ENCODE results near the gene CCL22. TPM values are rescaled to one million over a fixed set of nuclear protein-coding genes. Genes with fewer than 3 reads are reported as not detected.
"Not testable (repeated sequence)": the region's sequence is repeated elsewhere in the genome, so short reads cannot be mapped to it uniquely, and the experiment has no call there.

The CCL22 gene
- polyA plus RNA-seq, 1 donor from 2014 or later, result 0.20 TPM

GRCh38 chr16:57389087-57389468 is 30.5 kb downstream of the CCL22 start:
- peaks cover 25 to 36% (median 33%) of the 10 kb centered on the region in 3 donors for H3K4me1 Mint-ChIP-seq
- no peak overlapping the region for H3K4me3 Mint-ChIP-seq
- H3K27me3 Mint-ChIP-seq, result no peaks in the 10 kb centered on the region
- H3K27ac Mint-ChIP-seq, result no peak overlapping the region
- no peaks in the 10 kb centered on the region for H3K9me3 Mint-ChIP-seq
- no peaks in the 10 kb centered on the region for H3K36me3 Mint-ChIP-seq

DNA sequence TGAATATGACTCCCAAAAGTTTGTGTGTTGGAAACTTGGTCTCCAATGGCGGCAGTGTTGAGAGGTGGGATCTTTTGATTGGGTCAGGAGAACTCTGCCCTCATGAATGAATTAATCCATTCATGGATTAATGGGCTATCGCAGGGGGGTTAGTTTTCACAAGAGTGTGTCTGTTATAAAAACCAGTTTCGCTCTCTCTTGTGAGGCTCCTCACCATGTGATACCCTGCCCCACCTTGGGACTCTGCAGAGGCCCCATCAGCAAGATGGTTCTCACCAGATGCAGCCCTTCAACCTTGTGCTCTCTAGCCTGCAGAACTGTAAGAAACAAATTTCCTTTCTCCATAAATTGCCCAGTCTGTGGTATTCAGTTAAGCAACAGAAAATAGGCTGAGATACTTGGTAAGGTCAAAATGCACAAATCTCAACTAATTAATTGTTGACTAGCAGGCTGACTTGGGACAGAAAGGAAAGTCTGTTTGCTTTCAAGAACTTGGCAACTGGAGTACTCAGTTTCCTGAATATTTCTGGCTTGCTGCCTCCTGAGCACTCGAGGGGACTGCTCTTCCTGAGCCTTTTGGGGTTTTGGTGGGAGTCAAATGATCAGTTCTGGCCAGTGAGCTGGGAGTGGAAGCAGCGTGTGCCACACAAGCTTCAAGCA is 32.2 kb downstream of the CCL22 start:
- Mint-ChIP-seq H3K4me3 (no peak overlapping the region), H3K36me3 (no peaks in the 10 kb centered on the region), H3K27me3 (no peaks in the 10 kb centered on the region), H3K4me1 (peaks cover 9 to 22% (median 22%) of the 10 kb centered on the region in 3 donors), H3K9me3 (no peaks in the 10 kb centered on the region), H3K27ac (no peak overlapping the region)

- no peaks in the 10 kb centered on the region for H3K27me3 Mint-ChIP-seq
- H3K4me1 Mint-ChIP-seq, result peaks cover 7 to 20% (median 19%) of the 10 kb centered on the region in 3 donors
- no peak overlapping the region for H3K27ac Mint-ChIP-seq
- H3K4me3 Mint-ChIP-seq, result no peak overlapping the region
- no peaks in the 10 kb centered on the region for H3K9me3 Mint-ChIP-seq
- H3K36me3 Mint-ChIP-seq, result no peaks in the 10 kb centered on the region
These were observed 32.7 kb downstream of the CCL22 start for GRCh38 chr16:57391300-57391699.

GRCh38 chr16:57391708-57392107 is 33.1 kb downstream of the CCL22 start:
- H3K27ac Mint-ChIP-seq, result no peak overlapping the region
- no peak overlapping the region for H3K4me3 Mint-ChIP-seq

DNA sequence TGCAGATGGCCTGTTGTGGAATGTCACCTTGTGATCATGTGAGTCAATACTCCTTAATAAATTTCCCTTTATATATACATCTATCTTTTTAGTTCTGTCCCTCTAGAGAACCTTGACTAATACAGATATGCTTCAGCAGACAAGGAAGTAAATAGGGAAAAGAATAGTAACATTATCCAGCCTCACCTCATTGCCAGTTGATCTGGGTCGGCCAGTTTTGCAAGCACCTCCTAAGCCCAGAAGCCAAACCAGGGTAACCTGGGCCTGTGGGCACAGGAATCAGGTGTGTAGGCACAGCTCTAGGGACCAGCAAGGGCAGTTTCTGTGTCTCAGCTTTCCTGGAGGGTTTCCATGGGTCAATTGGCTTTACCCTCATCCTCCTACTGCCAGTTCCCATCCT is 34.1 kb downstream of the CCL22 start:
- Mint-ChIP-seq H3K9me3 (no peaks in the 10 kb centered on the region), H3K27me3 (no peaks in the 10 kb centered on the region), H3K27ac (no peak overlapping the region), H3K36me3 (no peaks in the 10 kb centered on the region), H3K4me1 (peaks cover 0 to 15% (median 12%) of the 10 kb centered on the region in 3 donors), H3K4me3 (no peak overlapping the region)

More at GRCh38 chr16:57391708-57392107, 33.1 kb downstream of the CCL22 start:
- Mint-ChIP-seq H3K9me3 (no peaks in the 10 kb centered on the region), H3K27me3 (no peaks in the 10 kb centered on the region), H3K36me3 (no peaks in the 10 kb centered on the region), H3K4me1 (peaks cover 3 to 17% (median 16%) of the 10 kb centered on the region in 3 donors)

DNA sequence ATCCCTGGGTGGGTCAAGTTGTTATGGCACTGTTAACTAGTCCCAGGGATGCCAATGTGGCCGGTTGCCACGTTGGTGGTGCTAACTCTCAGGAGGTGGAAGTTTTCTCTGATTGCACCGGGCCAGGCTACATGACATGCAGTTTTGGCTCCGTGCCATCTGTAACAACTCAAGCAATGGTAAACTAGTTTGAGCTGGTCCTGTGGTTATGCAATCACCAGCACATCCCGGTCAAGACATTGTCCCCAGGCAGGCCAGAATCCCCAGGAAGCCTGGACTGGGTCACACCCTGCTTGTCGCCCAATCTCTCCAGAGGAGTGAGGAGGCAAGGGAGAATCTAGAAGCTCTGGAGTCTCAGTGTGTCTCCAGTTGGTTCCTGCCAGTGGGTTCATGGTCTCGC is 35.9 kb downstream of the CCL22 start:
- Mint-ChIP-seq H3K4me1 (peaks cover 0 to 3% (median 0%) of the 10 kb centered on the region in 3 donors), H3K9me3 (no peaks in the 10 kb centered on the region), H3K36me3 (no peaks in the 10 kb centered on the region), H3K27ac (no peak overlapping the region), H3K4me3 (no peak overlapping the region), H3K27me3 (no peaks in the 10 kb centered on the region)

DNA sequence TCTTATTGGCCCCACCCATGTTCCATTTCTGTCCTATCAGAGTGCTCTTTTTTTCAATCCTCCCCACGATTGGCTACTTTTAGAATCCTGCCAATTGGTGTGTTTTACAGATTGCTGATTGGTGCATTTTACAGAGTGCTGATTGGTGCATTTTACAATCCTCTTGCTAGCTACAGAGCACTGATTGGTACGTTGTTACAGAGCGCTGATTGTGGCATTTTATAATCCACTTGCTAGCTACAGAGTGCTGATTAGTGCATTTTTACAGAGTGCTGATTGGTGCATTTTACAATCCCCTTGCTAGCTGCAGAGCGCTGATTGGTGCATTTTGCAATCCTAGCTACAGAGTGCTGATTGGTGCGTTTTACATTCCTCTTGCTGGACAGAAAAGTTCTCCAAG is 36.4 kb downstream of the CCL22 start:
- no peaks in the 10 kb centered on the region for H3K36me3 Mint-ChIP-seq
- no peaks in the 10 kb centered on the region for H3K27me3 Mint-ChIP-seq
- H3K4me1 Mint-ChIP-seq, result peaks cover 0 to 6% (median 3%) of the 10 kb centered on the region in 3 donors
- no peaks in the 10 kb centered on the region for H3K9me3 Mint-ChIP-seq
- H3K27ac Mint-ChIP-seq, result no peak overlapping the region
- no peak overlapping the region for H3K4me3 Mint-ChIP-seq

DNA sequence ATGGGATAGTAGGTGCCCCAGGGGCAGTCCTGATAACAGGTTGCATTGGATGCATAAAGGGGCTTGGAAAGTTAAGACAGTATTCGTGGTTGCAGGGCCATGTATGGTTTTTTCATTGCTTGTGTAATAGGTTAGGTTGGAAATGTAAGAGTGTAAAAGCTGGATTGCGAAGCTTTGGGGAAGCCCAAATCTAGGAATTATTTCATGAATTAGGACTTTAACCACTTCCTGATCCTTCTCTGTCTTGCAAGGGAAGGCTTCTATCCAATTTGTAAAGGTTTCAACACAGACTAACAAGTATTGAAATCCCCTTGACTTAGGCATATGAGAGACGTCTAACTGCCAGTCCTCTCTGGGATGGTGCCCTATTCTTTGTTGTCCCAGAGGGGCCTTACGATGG is 38.2 kb downstream of the CCL22 start:
- no peak overlapping the region for H3K27ac Mint-ChIP-seq
- no peaks in the 10 kb centered on the region for H3K9me3 Mint-ChIP-seq
- H3K4me1 Mint-ChIP-seq, result peaks cover 0 to 10% (median 5%) of the 10 kb centered on the region in 3 donors
- no peak overlapping the region for H3K4me3 Mint-ChIP-seq
- no peaks in the 10 kb centered on the region for H3K36me3 Mint-ChIP-seq
- H3K27me3 Mint-ChIP-seq, result no peaks in the 10 kb centered on the region

GRCh38 chr16:57397493-57397892 is 38.9 kb downstream of the CCL22 start:
- H3K4me1 Mint-ChIP-seq, result peaks cover 0 to 10% (median 5%) of the 10 kb centered on the region in 3 donors
- H3K27me3 Mint-ChIP-seq, H3K36me3 Mint-ChIP-seq, H3K4me3 Mint-ChIP-seq, H3K27ac Mint-ChIP-seq, H3K9me3 Mint-ChIP-seq: not testable (repeated sequence)

- no peak overlapping the region for H3K4me3 Mint-ChIP-seq
- no peaks in the 10 kb centered on the region for H3K9me3 Mint-ChIP-seq
- H3K27me3 Mint-ChIP-seq, result no peaks in the 10 kb centered on the region
- no peaks in the 10 kb centered on the region for H3K36me3 Mint-ChIP-seq
- no peak overlapping the region for H3K27ac Mint-ChIP-seq
- H3K4me1 Mint-ChIP-seq, result peaks cover 0 to 12% (median 9%) of the 10 kb centered on the region in 3 donors
These were observed 43.5 kb downstream of the CCL22 start for GRCh38 chr16:57401943-57402640.

DNA sequence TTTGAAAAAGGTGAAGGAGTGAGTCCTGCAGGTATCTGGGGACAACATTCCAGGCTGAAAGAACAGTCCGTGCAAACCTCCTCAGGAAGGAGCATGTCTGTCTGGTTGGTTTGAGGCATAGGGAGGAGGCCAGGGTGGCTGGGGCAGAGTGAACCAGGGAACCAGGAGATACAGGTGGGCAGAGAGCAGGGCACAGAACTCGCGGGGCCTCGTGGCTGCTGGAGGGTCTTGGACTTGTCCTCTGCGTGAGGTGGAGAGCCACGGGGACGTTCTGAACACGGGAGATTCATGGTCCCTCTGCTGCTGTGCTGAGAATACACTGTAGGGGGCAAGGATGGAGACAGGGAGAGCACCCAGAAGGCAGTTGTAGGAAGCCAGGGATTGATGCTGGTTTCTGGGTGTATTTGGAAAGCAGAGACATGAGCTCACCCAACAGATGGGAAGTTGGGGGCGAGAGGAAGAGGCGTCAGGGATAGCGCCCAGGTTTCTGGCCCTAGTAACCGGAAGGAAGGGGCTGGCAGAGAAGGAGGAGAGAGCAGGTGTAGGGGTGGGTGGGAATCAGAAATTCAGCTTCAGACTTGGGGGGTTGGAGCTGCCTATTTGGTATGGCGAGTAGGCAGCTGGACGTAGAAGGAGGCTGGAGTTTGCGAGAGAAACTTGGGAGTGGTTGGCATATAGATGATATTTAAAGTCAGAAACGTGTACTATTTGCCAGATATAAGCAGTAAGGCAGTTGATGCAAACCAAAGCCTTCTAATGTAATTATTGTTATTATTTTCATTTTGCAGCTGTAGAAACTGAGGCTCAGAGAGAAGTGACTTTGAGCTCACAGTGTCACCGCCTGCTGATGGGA is 45.6 kb downstream of the CCL22 start, which contains the start of gene CCL17:
Gene CCL17 (plus strand): TSS at position 803 of the 853 bp plus-strand sequence. CDS start 9,166 bp downstream, outside the sequence.
- Mint-ChIP-seq H3K27me3 (no peaks in the 10 kb centered on the region), H3K4me3 (no peak within 1 kb of the TSS), H3K4me1 (peaks cover 4 to 13% (median 9%) of the 10 kb centered on the region in 3 donors), H3K36me3 (no peaks in the 10 kb centered on the region), H3K9me3 (no peaks in the 10 kb centered on the region), H3K27ac (no peak within 1 kb of the TSS)

DNA sequence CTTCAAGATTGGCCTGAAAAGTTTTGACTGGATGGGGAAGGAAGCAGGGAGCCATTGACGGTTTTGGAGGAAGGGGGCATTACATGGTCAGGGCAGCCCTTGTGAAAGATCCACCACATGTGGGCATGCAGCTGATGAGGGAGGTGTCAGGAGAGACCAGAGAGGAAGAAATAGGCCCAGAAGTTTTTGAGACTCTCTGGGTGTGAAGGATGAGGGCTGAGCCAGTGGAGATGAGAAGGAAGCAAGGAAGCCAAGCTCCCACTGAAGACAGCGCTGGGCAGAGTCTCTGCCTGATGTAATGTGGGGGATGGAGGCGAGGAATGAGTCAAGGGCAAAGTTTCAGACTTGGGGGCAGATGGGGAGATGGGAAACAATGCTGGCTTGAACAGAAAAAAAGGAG is 46.5 kb downstream of the CCL22 start:
- Mint-ChIP-seq H3K36me3 (no peaks in the 10 kb centered on the region), H3K4me3 (no peak overlapping the region), H3K9me3 (no peaks in the 10 kb centered on the region), H3K4me1 (peaks cover 7 to 12% (median 9%) of the 10 kb centered on the region in 3 donors), H3K27ac (no peak overlapping the region), H3K27me3 (no peaks in the 10 kb centered on the region)

DNA sequence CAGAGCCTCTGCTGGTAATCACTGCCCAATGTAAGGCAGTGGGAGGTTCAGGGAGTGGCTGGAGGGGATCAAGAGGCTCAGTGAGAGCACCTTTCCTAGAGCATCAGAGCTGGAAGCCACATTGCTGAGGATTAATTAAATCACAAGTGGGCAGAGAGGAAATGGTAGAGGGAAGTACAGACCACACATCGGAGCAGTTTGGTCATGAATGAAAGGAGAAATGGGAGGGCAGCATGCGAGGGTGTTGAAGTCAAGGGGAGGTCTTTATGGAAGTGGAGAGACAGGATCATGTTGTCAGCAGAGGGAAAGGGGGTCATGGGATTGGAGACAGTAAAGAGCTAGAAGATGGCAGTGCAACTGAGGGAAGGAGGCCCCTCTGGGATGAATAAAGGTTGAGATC is 48.3 kb downstream of the CCL22 start:
- Mint-ChIP-seq H3K4me3 (no peak overlapping the region), H3K9me3 (no peaks in the 10 kb centered on the region), H3K27me3 (no peaks in the 10 kb centered on the region), H3K36me3 (no peaks in the 10 kb centered on the region), H3K4me1 (peaks cover 7 to 17% (median 14%) of the 10 kb centered on the region in 3 donors), H3K27ac (no peak overlapping the region)

DNA sequence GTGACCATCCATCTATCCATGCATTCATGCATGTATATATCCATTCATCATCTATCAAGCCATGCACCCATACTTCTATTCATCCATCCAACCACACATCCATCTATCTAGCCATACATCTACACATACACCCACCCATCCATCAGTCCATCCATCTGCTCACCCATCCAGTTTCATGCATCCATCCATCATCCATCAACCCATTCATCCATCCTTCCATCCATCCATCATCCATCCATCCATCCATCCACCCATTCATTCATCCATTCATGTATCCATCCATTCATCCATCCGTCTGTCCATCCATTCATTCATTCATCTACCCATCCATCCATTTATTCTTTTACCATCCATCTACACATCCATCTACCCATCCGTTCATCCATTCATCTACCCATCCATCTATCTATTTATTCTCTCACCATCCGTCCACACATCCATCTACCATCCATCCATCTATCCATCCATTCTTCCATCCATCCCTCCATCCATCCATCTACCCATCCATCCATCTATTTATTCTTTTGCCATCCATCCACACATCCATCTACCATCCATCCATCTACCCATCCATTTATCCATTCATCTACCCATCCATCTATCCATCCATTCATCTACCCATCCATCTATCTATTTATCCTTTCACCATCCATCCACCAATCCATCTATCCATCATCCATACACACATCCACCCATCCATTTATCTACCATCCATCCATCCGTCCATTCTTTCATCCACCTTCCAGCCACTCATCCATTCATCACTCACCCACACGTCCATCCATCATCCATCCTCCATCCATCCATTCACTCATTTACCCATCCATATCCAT is 49.2 kb downstream of the CCL22 start:
- Mint-ChIP-seq H3K4me3 (no peak overlapping the region), H3K4me1 (peaks cover 7 to 20% (median 20%) of the 10 kb centered on the region in 3 donors), H3K9me3 (no peaks in the 10 kb centered on the region), H3K36me3 (no peaks in the 10 kb centered on the region), H3K27me3 (no peaks in the 10 kb centered on the region), H3K27ac (no peak overlapping the region)

Measured in IgD-negative memory B cell (primary cell).